Activated CD4-positive, alpha-beta T cell treated with anti-CD3 and anti-CD28 coated beads, Interleukin-2, Interleukin-4, amounts not matched to agents 100 ng/mL and 50 ng/mL, durations not matched to agents 16 hours and 8 hours (primary cell): ENCODE results near the gene PAQR8.

Experiments
- DNase-seq: peaks from one replicate; pipeline ENCODE4 v3.0.0-alpha.2; 2020; ENCODE audit warnings: low spot score

PAQR8 gene, protein sequence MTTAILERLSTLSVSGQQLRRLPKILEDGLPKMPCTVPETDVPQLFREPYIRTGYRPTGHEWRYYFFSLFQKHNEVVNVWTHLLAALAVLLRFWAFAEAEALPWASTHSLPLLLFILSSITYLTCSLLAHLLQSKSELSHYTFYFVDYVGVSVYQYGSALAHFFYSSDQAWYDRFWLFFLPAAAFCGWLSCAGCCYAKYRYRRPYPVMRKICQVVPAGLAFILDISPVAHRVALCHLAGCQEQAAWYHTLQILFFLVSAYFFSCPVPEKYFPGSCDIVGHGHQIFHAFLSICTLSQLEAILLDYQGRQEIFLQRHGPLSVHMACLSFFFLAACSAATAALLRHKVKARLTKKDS

DNA sequence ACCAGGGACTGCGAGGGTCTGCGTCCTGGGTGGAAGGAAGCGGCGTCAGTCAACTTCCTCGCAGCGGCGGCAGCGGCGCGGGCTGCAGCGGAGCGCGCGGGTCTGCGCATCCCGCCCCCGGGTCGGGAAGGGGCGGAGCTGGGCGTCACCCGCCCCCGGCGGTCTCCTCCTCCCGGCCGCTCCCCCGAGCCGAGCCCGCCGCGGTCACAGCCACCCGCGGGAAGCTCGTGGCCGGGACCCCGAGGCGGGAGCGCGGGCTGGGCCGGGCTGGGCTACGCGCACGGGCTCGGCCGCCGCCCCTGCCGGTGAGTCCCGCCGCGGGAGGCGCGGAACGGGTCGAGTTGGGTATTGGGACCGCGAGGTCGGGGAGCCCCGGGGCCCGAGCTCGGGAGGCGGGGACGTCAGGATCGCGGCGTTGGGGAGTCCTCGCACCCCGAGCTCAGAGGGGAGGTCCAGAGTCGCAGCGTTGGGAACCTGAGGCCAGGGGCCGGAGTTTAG lies at the start of gene PAQR8:
TSS of gene PAQR8 (plus strand) at position 207 of the 498 bp plus-strand sequence. CDS start 41,063 bp downstream, outside the sequence.
- DNase-seq, result peak; percentile 81

- DNase-seq, result no peak
These were observed 49.5 kb upstream of the PAQR8 start for GRCh38 chr6:52312461-52312860.

DNA sequence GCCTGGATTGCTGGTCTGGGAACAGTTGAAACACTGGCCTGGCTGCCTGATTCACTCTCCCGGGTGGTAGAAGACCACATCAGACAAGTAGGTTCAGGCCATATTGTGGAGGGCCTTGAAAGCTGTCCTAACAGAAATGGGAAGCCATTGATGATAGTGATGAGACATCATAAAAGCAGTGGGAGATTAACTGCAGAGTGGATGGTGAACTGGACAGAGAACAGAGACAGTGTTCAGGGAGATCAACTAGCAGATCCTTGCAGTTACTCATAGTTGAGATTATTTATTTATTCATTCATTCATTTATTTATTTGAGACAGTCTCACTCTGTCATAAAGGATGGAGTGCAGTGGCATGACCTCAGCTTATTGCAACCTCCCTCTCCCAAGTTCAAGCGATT lies 47.2 kb upstream of the PAQR8 start:
- DNase-seq, result no peak

DNA sequence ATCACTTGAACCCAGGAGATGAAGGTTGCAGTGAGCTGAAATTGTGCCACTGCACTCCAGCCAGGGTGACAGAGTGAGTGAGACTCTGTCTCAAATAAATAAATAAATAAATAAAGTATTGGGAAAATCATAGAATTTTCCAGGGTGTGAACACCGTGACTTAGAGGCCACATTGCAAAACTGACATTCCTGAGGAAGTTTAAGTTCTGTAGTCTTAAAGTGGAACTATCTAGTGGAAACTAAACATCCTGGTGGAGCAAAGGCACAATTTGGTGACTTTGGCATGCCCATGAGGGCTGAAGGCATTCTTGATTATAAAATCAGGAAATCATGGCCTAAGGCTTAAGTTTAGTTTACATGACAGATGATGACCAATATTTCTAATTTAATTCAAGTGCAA lies 44.7 kb upstream of the PAQR8 start:
- DNase-seq, result no peak

- peak; percentile 62 for DNase-seq
These were observed 43.9 kb upstream of the PAQR8 start for GRCh38 chr6:52317841-52318581.

GRCh38 chr6:52324189-52324588 lies 37.8 kb upstream of the PAQR8 start:
- DNase-seq, result no peak

DNA sequence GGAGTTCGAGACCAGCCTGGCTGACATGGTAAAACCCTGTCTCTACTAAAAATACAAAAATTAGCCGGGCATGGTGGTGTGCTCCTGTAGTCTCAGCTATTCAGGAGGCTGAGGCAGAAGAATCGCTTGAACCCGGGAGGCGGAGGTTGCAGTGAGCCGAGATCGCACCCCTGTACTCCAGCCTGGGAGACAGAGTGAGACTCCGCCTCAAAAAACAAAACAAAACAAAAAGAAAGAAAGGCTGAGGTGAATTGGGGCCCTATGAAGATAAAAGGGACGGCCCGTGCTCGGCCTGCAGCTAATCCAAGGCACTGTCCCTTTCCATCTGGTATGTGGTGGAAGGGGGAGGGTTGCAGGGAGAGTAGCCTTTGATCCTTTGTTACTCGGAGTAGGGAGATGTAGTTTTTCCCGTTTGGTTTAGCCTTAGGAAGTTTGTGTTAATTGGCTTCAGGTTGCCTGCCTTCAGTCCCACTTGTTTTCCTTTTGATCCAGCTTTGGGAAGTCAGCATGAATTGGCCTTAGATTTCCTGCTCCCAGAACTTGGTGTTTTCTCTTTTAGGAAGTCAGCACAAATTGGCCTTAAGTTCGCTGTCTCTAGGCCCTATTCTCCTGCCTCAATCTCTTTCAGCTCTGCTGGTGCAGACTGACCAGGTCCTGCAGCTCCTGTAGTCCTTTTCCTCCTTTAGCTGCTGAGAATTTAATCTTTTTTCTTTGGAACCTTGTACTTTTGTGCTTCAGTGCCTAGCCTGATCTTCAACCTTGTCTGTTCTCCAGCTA lies 36.1 kb upstream of the PAQR8 start:
- no peak for DNase-seq

DNA sequence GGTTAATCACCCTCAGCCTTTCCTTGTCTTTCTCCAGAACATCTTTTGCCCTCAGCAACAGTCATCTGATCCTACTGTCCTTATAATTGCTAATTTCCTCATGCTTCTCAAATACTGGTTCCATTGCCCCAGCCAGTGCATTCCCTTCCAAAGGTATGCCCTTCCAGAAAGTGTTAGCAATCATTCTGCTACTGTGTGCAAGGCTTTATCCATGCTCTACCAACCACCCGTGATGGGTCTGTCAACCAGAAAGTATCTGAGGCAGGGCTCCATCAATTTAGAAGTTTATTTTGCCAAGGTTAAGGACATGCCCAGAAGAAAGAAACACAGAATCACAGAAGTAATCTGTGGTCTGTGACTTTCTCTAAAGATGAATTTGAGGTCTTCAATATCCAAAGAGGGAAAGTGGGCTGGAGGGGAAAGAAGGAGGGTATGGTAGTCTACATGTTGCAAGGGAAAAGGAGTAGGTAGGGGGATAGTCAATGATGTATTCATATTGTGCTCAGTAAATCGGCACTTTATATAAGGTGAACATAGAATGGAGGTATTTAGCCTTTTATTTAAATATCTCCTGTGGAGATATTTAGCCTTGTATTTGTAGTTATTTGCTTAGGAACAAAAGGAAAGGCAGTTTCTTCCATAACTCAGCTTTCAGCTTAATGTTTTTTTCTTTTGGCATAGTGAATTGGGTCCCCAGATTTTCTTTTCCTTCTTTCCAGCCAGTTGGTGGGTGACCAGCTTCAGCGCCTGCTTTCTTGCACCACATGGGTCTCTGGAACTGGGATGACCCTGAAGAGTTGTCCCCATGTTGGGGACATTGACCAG lies 35.2 kb upstream of the PAQR8 start:
- no peak for DNase-seq

GRCh38 chr6:52328303-52328662 lies 33.7 kb upstream of the PAQR8 start:
- DNase-seq, result no peak

DNA sequence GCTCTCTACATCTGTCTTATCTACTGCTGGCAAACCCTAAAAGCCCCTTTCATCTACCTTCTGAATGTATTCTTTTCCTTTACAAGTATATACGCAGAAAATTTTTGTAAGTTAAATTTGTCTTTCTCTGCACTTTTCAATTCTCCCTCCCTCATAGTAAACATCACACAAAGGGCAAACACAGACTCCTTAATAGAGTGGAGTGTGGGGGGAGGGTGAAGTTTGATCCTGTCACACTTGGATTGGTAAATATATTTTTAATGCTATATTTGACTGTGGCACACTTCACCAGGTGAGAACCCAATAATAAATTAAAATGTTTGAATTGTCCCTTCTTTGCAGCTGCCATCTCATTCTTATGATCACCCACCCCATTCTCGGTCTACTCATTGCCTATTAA lies 33.2 kb upstream of the PAQR8 start:
- DNase-seq, result no peak

DNA sequence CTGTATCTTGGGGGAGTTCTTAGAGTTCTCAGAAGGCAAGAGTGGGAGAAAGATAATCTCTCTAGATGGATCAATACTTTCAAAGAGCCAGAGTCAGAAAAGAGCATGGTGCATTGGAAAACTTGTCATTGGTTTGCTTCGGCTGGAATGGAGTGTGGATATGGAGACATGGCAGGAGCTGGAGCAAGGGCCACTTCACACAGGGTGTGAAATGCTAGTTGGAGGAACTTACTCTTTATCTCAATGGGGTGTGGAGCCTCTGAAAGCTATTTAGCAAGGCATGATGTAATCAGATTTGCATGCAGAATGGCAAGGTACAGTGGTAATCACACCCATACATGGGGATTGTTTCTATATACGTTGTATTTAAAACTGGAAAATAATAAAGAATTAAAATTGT lies 31.5 kb upstream of the PAQR8 start:
- no peak for DNase-seq

GRCh38 chr6:52331793-52332457 lies 30.0 kb upstream of the PAQR8 start:
- no peak for DNase-seq

DNA sequence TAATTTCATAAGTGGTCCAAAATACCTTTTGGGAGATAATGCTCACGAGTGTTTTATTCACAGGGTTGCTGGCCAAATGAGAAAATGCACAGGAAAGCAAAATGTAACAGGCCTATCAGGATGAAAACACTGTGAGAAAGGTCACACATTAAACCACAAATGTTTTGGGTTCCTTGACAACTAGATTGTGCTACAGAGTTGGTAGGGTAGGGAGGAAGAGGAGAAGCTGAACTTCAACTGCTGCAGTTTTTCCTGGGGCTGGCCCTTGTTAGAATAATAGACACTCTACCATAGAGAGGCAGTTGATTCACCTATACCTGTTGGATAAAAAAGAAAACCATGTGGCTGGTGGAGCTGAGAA lies 28.1 kb upstream of the PAQR8 start:
- peak; percentile 20 for DNase-seq

DNA sequence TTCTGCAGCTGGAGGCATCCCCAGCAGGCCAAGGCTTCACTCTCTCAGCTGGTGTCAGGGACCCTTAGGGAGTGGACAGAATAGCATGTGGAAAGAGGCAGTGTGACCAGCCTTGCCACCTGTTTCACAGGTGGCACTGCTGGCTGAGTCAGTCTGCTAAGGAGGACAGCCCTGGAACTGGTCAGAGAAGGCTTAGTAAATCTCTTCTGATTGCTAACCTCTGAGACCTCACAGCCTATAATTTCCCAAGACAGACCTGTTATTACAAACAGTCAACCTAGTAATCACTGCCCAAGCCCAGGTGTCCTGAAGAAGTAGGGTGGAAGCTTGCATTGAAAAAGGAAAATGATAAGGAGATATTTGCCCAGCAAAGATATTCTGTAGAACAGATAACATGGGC lies 26.4 kb upstream of the PAQR8 start:
- no peak for DNase-seq

- DNase-seq, result no peak
These were observed 24.9 kb upstream of the PAQR8 start for GRCh38 chr6:52336919-52337561.

GRCh38 chr6:52337633-52338290 lies 24.2 kb upstream of the PAQR8 start:
- DNase-seq, result no peak

DNA sequence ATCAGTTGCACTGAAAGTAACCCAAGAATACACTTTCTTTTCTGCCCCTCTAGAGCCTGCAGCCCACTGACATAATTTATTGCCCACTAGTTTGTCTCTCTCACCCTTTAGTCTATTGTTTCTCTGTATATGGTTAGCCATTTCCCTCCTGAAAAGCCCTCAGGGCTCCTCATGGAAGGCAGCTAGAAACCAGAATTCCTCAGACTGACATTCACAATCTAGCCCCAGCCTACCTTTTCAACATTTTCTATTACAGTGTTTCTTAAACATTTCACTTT lies 21.4 kb upstream of the PAQR8 start:
- DNase-seq, result no peak

- no peak for DNase-seq
These were observed 20.2 kb upstream of the PAQR8 start for GRCh38 chr6:52341561-52342260.

GRCh38 chr6:52345311-52345710 lies 16.6 kb upstream of the PAQR8 start:
- DNase-seq, result no peak

DNA sequence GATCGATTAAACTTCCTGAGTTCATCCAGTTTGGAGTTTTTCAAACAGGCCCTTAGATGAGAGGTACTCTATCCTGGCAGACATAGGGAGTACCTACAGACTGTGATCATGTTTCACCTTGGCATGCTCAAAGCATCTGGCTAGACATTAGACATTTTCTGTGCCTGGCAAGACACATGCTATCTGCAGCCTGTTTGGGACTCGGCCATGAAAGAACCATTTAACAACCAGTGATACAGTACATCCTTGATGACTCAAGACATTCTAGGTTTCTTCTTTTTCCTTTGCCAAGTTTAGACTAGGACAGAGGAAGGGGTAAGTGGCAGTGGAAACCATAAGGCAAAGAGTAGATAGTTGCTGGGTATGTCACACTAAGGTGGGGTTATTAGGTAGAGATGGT lies 15.4 kb upstream of the PAQR8 start:
- DNase-seq, result no peak
